ENCODE results near the gene LMO7.

The LMO7 gene

GRCh38 chr13:75717525-75717924, 81.4 kb downstream of the LMO7 start:
- H2AK5ac ChIP-seq (ENCODE audit: low read depth, low read length): no peak overlapping the region
- H3K9ac ChIP-seq (ENCODE audit: low read depth, low read length, poor library complexity): no peak overlapping the region
- no peak overlapping the region for H2BK15ac ChIP-seq (ENCODE audit: low read length)
- H3K4me3 ChIP-seq (ENCODE audit: low read length in 2 of 2): no peak overlapping the region
- H3K14ac ChIP-seq (ENCODE audit: low read length): no peak overlapping the region
- no peaks in the 10 kb centered on the region for H3K27me3 ChIP-seq (ENCODE audit: control insufficient read depth in 3 of 3, insufficient read depth in 3 of 3, low read depth in 1 of 3, low read length in 3 of 3)
- no peak overlapping the region for H3K23ac ChIP-seq (ENCODE audit: low read depth, low read length, poor library complexity)
- no CpG with 5 or more reads among the region's 2 CpGs for WGBS, 2 donors (ENCODE audit: extremely low coverage in 2 of 2, insufficient read length in 2 of 2, insufficient replicate concordance in 1 of 2)
- no peaks in the 10 kb centered on the region for H3K36me3 ChIP-seq (replicated peaks in 1 of 2; ENCODE audit: control insufficient read depth in 2 of 2, insufficient read depth in 2 of 2, low read length in 2 of 2)
- no peak overlapping the region for H4K8ac ChIP-seq (ENCODE audit: low read depth, low read length)
- no peak overlapping the region for H2BK5ac ChIP-seq (ENCODE audit: low read length)
- H3K4ac ChIP-seq (ENCODE audit: low read length): no peak overlapping the region
- H3K18ac ChIP-seq (ENCODE audit: low read length): no peak overlapping the region
- no peak overlapping the region for H2BK12ac ChIP-seq (ENCODE audit: low read length)
- H3K4me1 ChIP-seq (ENCODE audit: control insufficient read depth in 2 of 2, insufficient read depth in 1 of 2, low read depth in 1 of 2, low read length in 2 of 2): no peaks in the 10 kb centered on the region
- no peak overlapping the region for H3K4me2 ChIP-seq (ENCODE audit: insufficient read depth, low read length, poor library complexity, severe bottlenecking)
- no peak overlapping the region for H4K91ac ChIP-seq (ENCODE audit: low read depth, low read length, poor library complexity)
- no peak for DNase-seq (ENCODE audit: low spot score)
- H2BK120ac ChIP-seq (ENCODE audit: low read depth, low read length): no peak overlapping the region
- H2AFZ ChIP-seq (ENCODE audit: low read length): no peak overlapping the region
- no peaks in the 10 kb centered on the region for H3K9me3 ChIP-seq (replicated peaks in 1 of 2; ENCODE audit: control insufficient read depth in 2 of 2, insufficient read depth in 1 of 2, low read depth in 1 of 2, low read length in 2 of 2)
- no peak overlapping the region for H3K27ac ChIP-seq (replicated peaks; ENCODE audit: low read length)
- H3K79me1 ChIP-seq (ENCODE audit: low read depth, low read length): no peaks in the 10 kb centered on the region

GRCh38 chr13:75721307-75721706, 85.2 kb downstream of the LMO7 start:
- Histone ChIP-seq H2AFZ (ENCODE audit: low read length) (no peak overlapping the region), H2BK15ac (ENCODE audit: low read length) (no peak overlapping the region), H3K27me3 (ENCODE audit: control insufficient read depth in 3 of 3, insufficient read depth in 3 of 3, low read depth in 1 of 3, low read length in 3 of 3) (no peaks in the 10 kb centered on the region), H3K4me2 (ENCODE audit: insufficient read depth, low read length, poor library complexity, severe bottlenecking) (no peak overlapping the region), H2BK12ac (ENCODE audit: low read length) (no peak overlapping the region), H3K9ac (ENCODE audit: low read depth, low read length, poor library complexity) (no peak overlapping the region), H3K36me3 (replicated peaks in 1 of 2; ENCODE audit: control insufficient read depth in 2 of 2, insufficient read depth in 2 of 2, low read length in 2 of 2) (no peaks in the 10 kb centered on the region), H2BK5ac (ENCODE audit: low read length) (no peak overlapping the region), H3K4ac (ENCODE audit: low read length) (no peak overlapping the region), H3K9me3 (replicated peaks in 1 of 2; ENCODE audit: control insufficient read depth in 2 of 2, insufficient read depth in 1 of 2, low read depth in 1 of 2, low read length in 2 of 2) (no peaks in the 10 kb centered on the region), H3K4me3 (ENCODE audit: low read length in 2 of 2) (no peak overlapping the region), H2AK5ac (ENCODE audit: low read depth, low read length) (no peak overlapping the region), H3K4me1 (ENCODE audit: control insufficient read depth in 2 of 2, insufficient read depth in 1 of 2, low read depth in 1 of 2, low read length in 2 of 2) (peaks cover 0 to 4% of the 10 kb centered on the region in 2 donors), H3K23ac (ENCODE audit: low read depth, low read length, poor library complexity) (no peak overlapping the region), H4K91ac (ENCODE audit: low read depth, low read length, poor library complexity) (no peak overlapping the region), H3K18ac (ENCODE audit: low read length) (no peak overlapping the region), H3K79me1 (ENCODE audit: low read depth, low read length) (no peaks in the 10 kb centered on the region), H2BK120ac (ENCODE audit: low read depth, low read length) (no peak overlapping the region), H3K27ac (replicated peaks; ENCODE audit: low read length) (no peak overlapping the region), H4K8ac (ENCODE audit: low read depth, low read length) (no peak overlapping the region), H3K14ac (ENCODE audit: low read length) (no peak overlapping the region)
- DNase-seq (ENCODE audit: low spot score): no peak
- WGBS, 2 donors (ENCODE audit: extremely low coverage in 2 of 2, insufficient read length in 2 of 2, insufficient replicate concordance in 1 of 2): no CpG with 5 or more reads among the region's 2 CpGs

- no peak overlapping the region for H3K27ac ChIP-seq (replicated peaks; ENCODE audit: low read length)
- no peak for DNase-seq (ENCODE audit: low spot score)
- no peaks in the 10 kb centered on the region for H3K9me3 ChIP-seq (replicated peaks in 1 of 2; ENCODE audit: control insufficient read depth in 2 of 2, insufficient read depth in 1 of 2, low read depth in 1 of 2, low read length in 2 of 2)
- H3K4me2 ChIP-seq (ENCODE audit: insufficient read depth, low read length, poor library complexity, severe bottlenecking): no peak overlapping the region
- H3K36me3 ChIP-seq (replicated peaks in 1 of 2; ENCODE audit: control insufficient read depth in 2 of 2, insufficient read depth in 2 of 2, low read length in 2 of 2): no peaks in the 10 kb centered on the region
- H3K18ac ChIP-seq (ENCODE audit: low read length): no peak overlapping the region
- no peak overlapping the region for H4K8ac ChIP-seq (ENCODE audit: low read depth, low read length)
- no peak overlapping the region for H2BK15ac ChIP-seq (ENCODE audit: low read length)
- H3K27me3 ChIP-seq (ENCODE audit: control insufficient read depth in 3 of 3, insufficient read depth in 3 of 3, low read depth in 1 of 3, low read length in 3 of 3): no peaks in the 10 kb centered on the region
- H3K14ac ChIP-seq (ENCODE audit: low read length): no peak overlapping the region
- H3K4me3 ChIP-seq (ENCODE audit: low read length in 2 of 2): no peak overlapping the region
- H3K79me1 ChIP-seq (ENCODE audit: low read depth, low read length): no peaks in the 10 kb centered on the region
- no peak overlapping the region for H2AK5ac ChIP-seq (ENCODE audit: low read depth, low read length)
- H3K23ac ChIP-seq (ENCODE audit: low read depth, low read length, poor library complexity): no peak overlapping the region
- no peak overlapping the region for H3K4ac ChIP-seq (ENCODE audit: low read length)
- H2BK5ac ChIP-seq (ENCODE audit: low read length): no peak overlapping the region
- no peak overlapping the region for H2AFZ ChIP-seq (ENCODE audit: low read length)
- peaks cover 0 to 4% of the 10 kb centered on the region in 2 donors for H3K4me1 ChIP-seq (ENCODE audit: control insufficient read depth in 2 of 2, insufficient read depth in 1 of 2, low read depth in 1 of 2, low read length in 2 of 2)
- no peak overlapping the region for H3K9ac ChIP-seq (ENCODE audit: low read depth, low read length, poor library complexity)
- H4K91ac ChIP-seq (ENCODE audit: low read depth, low read length, poor library complexity): no peak overlapping the region
- H2BK12ac ChIP-seq (ENCODE audit: low read length): no peak overlapping the region
- H2BK120ac ChIP-seq (ENCODE audit: low read depth, low read length): no peak overlapping the region
Measured at GRCh38 chr13:75723901-75724300, 87.8 kb downstream of the LMO7 start.

- Histone ChIP-seq H3K4me3 (ENCODE audit: low read length in 2 of 2) (no peak overlapping the region), H3K9ac (ENCODE audit: low read depth, low read length, poor library complexity) (no peak overlapping the region)
Measured at GRCh38 chr13:75724752-75725517, 88.8 kb downstream of the LMO7 start.

More at GRCh38 chr13:75724752-75725517, 88.8 kb downstream of the LMO7 start:
- Histone ChIP-seq H3K36me3 (replicated peaks in 1 of 2; ENCODE audit: control insufficient read depth in 2 of 2, insufficient read depth in 2 of 2, low read length in 2 of 2) (no peaks in the 10 kb centered on the region), H4K8ac (ENCODE audit: low read depth, low read length) (no peak overlapping the region), H2BK12ac (ENCODE audit: low read length) (no peak overlapping the region), H3K27ac (replicated peaks; ENCODE audit: low read length) (no peak overlapping the region), H2BK15ac (ENCODE audit: low read length) (no peak overlapping the region), H3K4ac (ENCODE audit: low read length) (no peak overlapping the region), H3K18ac (ENCODE audit: low read length) (no peak overlapping the region), H3K23ac (ENCODE audit: low read depth, low read length, poor library complexity) (no peak overlapping the region), H2BK5ac (ENCODE audit: low read length) (no peak overlapping the region), H2AK5ac (ENCODE audit: low read depth, low read length) (no peak overlapping the region), H3K9me3 (replicated peaks in 1 of 2; ENCODE audit: control insufficient read depth in 2 of 2, insufficient read depth in 1 of 2, low read depth in 1 of 2, low read length in 2 of 2) (no peaks in the 10 kb centered on the region), H3K14ac (ENCODE audit: low read length) (no peak overlapping the region), H3K27me3 (ENCODE audit: control insufficient read depth in 3 of 3, insufficient read depth in 3 of 3, low read depth in 1 of 3, low read length in 3 of 3) (no peaks in the 10 kb centered on the region), H4K91ac (ENCODE audit: low read depth, low read length, poor library complexity) (no peak overlapping the region), H2BK120ac (ENCODE audit: low read depth, low read length) (no peak overlapping the region), H2AFZ (ENCODE audit: low read length) (no peak overlapping the region), H3K79me1 (ENCODE audit: low read depth, low read length) (no peaks in the 10 kb centered on the region), H3K4me2 (ENCODE audit: insufficient read depth, low read length, poor library complexity, severe bottlenecking) (no peak overlapping the region), H3K4me1 (ENCODE audit: control insufficient read depth in 2 of 2, insufficient read depth in 1 of 2, low read depth in 1 of 2, low read length in 2 of 2) (peaks cover 0 to 4% of the 10 kb centered on the region in 2 donors)
- DNase-seq (ENCODE audit: low spot score): no peak
- no CpG with 5 or more reads among the region's 3 CpGs for WGBS, 2 donors (ENCODE audit: extremely low coverage in 2 of 2, insufficient read length in 2 of 2, insufficient replicate concordance in 1 of 2)
